ENCODE results near the gene BLOC1S4. TPM values are rescaled to one million over a fixed set of nuclear protein-coding genes. Genes with fewer than 3 reads are reported as not detected.
A peak's percentile ranks its signal among the peaks of the same experiment; 100 is the strongest.
"Not testable (repeated sequence)": the region's sequence is repeated elsewhere in the genome, so short reads cannot be mapped to it uniquely, and the experiment has no call there.

Gene BLOC1S4
- 9.8 TPM for total RNA-seq

GRCh38 chr4:6716018-6716911 lies at the start of gene BLOC1S4:
BLOC1S4 (plus strand) TSS chr4:6716174; CDS start chr4:6716210, 36 bp downstream.
- peak; percentile 89 for ATAC-seq

- ATAC-seq = peak; percentile 86
Measured at GRCh38 chr4:6668391-6668790, 47.6 kb upstream of the BLOC1S4 start.

- no peak for ATAC-seq
Measured at GRCh38 chr4:6671648-6672047, 44.3 kb upstream of the BLOC1S4 start.

GRCh38 chr4:6672131-6672530 lies 43.8 kb upstream of the BLOC1S4 start:
- ATAC-seq = no peak

GRCh38 chr4:6672541-6673190 lies 43.3 kb upstream of the BLOC1S4 start:
- not testable (repeated sequence) for ATAC-seq

- not testable (repeated sequence) for ATAC-seq
Measured at GRCh38 chr4:6673191-6673659, 42.7 kb upstream of the BLOC1S4 start.

GRCh38 chr4:6673660-6674499 lies 42.1 kb upstream of the BLOC1S4 start:
- ATAC-seq = peak; percentile 91

- ATAC-seq = peak; percentile 44
Measured at GRCh38 chr4:6674500-6675149, 41.3 kb upstream of the BLOC1S4 start.

- no peak for ATAC-seq
Measured at GRCh38 chr4:6676722-6677558, 39.0 kb upstream of the BLOC1S4 start.

GRCh38 chr4:6680372-6681034 lies 35.5 kb upstream of the BLOC1S4 start:
- ATAC-seq = no peak

- ATAC-seq = peak; percentile 29
Measured at GRCh38 chr4:6681191-6681590, 34.8 kb upstream of the BLOC1S4 start.

GRCh38 chr4:6682862-6683590 lies 32.9 kb upstream of the BLOC1S4 start:
- ATAC-seq = no peak

GRCh38 chr4:6684656-6685055 lies 31.3 kb upstream of the BLOC1S4 start:
- ATAC-seq = no peak

GRCh38 chr4:6686104-6686787 lies 29.7 kb upstream of the BLOC1S4 start:
- no peak for ATAC-seq

GRCh38 chr4:6687947-6688878 lies 27.8 kb upstream of the BLOC1S4 start:
- ATAC-seq = peak; percentile 71

- ATAC-seq = peak; percentile 41
Measured at GRCh38 chr4:6688879-6689505, 27.0 kb upstream of the BLOC1S4 start.

GRCh38 chr4:6689506-6689960 lies 26.4 kb upstream of the BLOC1S4 start:
- ATAC-seq = peak; percentile 34

GRCh38 chr4:6692379-6692778 lies 23.6 kb upstream of the BLOC1S4 start:
- ATAC-seq = no peak

Measured in esophagus mucosa (tissue), 1 donor.